ENCODE results near the gene SLC4A1AP. TPM values are rescaled to one million over a fixed set of nuclear protein-coding genes. Genes with fewer than 3 reads are reported as not detected.

Gene SLC4A1AP
- total RNA-seq, 1 donor from 2014 or later = 29.7 TPM

- Mint-ChIP-seq H3K27me3 (ENCODE audit: insufficient read depth) (no peaks in the 10 kb centered on the region), H3K4me1 (ENCODE audit: low read depth) (peaks cover 38% of the 10 kb centered on the region), H3K9me3 (no peaks in the 10 kb centered on the region), H3K36me3 (ENCODE audit: low read depth) (peaks cover 59% of the 10 kb centered on the region), H3K27ac (no peak overlapping the region), H3K4me3 (no peak overlapping the region)
- no peak for DNase-seq (ENCODE audit: low spot score)
- intact Hi-C loops (cut with micrococcal nuclease) = no loop called here
These were observed 29.4 kb upstream of the SLC4A1AP start for GRCh38 chr2:27634291-27634690.

GRCh38 chr2:27636766-27637165, 26.9 kb upstream of the SLC4A1AP start:
- intact Hi-C loops (cut with micrococcal nuclease) = loop anchor here (5.0 kb wide), 1 partner anchor 279 kb away; the partner anchor contains the start of gene GTF3C2
- peaks cover 22% of the 10 kb centered on the region for H3K4me1 Mint-ChIP-seq (ENCODE audit: low read depth)
- no peaks in the 10 kb centered on the region for H3K27me3 Mint-ChIP-seq (ENCODE audit: insufficient read depth)
- H3K36me3 Mint-ChIP-seq (ENCODE audit: low read depth) = peaks cover 60% of the 10 kb centered on the region
- H3K4me3 Mint-ChIP-seq = no peak overlapping the region
- H3K27ac Mint-ChIP-seq = no peak overlapping the region
- no peaks in the 10 kb centered on the region for H3K9me3 Mint-ChIP-seq
- no peak for DNase-seq (ENCODE audit: low spot score)

- Mint-ChIP-seq H3K27ac (peak overlapping the region; percentile 91), H3K27me3 (ENCODE audit: insufficient read depth) (no peaks in the 10 kb centered on the region), H3K9me3 (no peaks in the 10 kb centered on the region), H3K4me3 (peak overlapping the region; percentile 66), H3K36me3 (ENCODE audit: low read depth) (peaks cover 55% of the 10 kb centered on the region), H3K4me1 (ENCODE audit: low read depth) (peaks cover 19% of the 10 kb centered on the region)
- intact Hi-C loops (cut with micrococcal nuclease) = loop anchor here (1.0 to 5.0 kb wide), 5 partner anchors 9 to 281 kb away; partner anchors contain the start of genes CCDC121, GPN1, GTF3C2 and SLC4A1AP
- DNase-seq (ENCODE audit: low spot score) = no peak
These were observed 25.6 kb upstream of the SLC4A1AP start for GRCh38 chr2:27638037-27638637.

GRCh38 chr2:27638709-27639108, 25.0 kb upstream of the SLC4A1AP start:
- H3K9me3 Mint-ChIP-seq = no peaks in the 10 kb centered on the region
- H3K4me3 Mint-ChIP-seq = peak overlapping the region; percentile 66
- H3K4me1 Mint-ChIP-seq (ENCODE audit: low read depth) = peaks cover 19% of the 10 kb centered on the region
- no peaks in the 10 kb centered on the region for H3K27me3 Mint-ChIP-seq (ENCODE audit: insufficient read depth)
- H3K27ac Mint-ChIP-seq = peak overlapping the region; percentile 91
- no peak for DNase-seq (ENCODE audit: low spot score)
- H3K36me3 Mint-ChIP-seq (ENCODE audit: low read depth) = peaks cover 52% of the 10 kb centered on the region
- intact Hi-C loops (cut with micrococcal nuclease) = loop anchor here (1.0 to 5.0 kb wide), 5 partner anchors 9 to 281 kb away; partner anchors contain the start of genes CCDC121, GPN1, GTF3C2 and SLC4A1AP

GRCh38 chr2:27640722-27641245, 22.9 kb upstream of the SLC4A1AP start:
- peaks cover 19% of the 10 kb centered on the region for H3K4me1 Mint-ChIP-seq (ENCODE audit: low read depth)
- H3K27me3 Mint-ChIP-seq (ENCODE audit: insufficient read depth) = no peaks in the 10 kb centered on the region
- intact Hi-C loops (cut with micrococcal nuclease) = no loop called here
- H3K36me3 Mint-ChIP-seq (ENCODE audit: low read depth) = peaks cover 37% of the 10 kb centered on the region
- no peak overlapping the region for H3K4me3 Mint-ChIP-seq
- no peak overlapping the region for H3K27ac Mint-ChIP-seq
- no peaks in the 10 kb centered on the region for H3K9me3 Mint-ChIP-seq
- DNase-seq (ENCODE audit: low spot score) = no peak

GRCh38 chr2:27645197-27645596, 18.5 kb upstream of the SLC4A1AP start:
- Mint-ChIP-seq H3K4me3 (no peak overlapping the region), H3K4me1 (ENCODE audit: low read depth) (no peaks in the 10 kb centered on the region), H3K27me3 (ENCODE audit: insufficient read depth) (no peaks in the 10 kb centered on the region), H3K9me3 (no peaks in the 10 kb centered on the region), H3K27ac (no peak overlapping the region), H3K36me3 (ENCODE audit: low read depth) (peaks cover 35% of the 10 kb centered on the region)
- intact Hi-C loops (cut with micrococcal nuclease) = no loop called here
- DNase-seq (ENCODE audit: low spot score) = no peak

- no peaks in the 10 kb centered on the region for H3K9me3 Mint-ChIP-seq
- DNase-seq (ENCODE audit: low spot score) = no peak
- peaks cover 35% of the 10 kb centered on the region for H3K36me3 Mint-ChIP-seq (ENCODE audit: low read depth)
- no peaks in the 10 kb centered on the region for H3K27me3 Mint-ChIP-seq (ENCODE audit: insufficient read depth)
- intact Hi-C loops (cut with micrococcal nuclease) = no loop called here
- no peak overlapping the region for H3K27ac Mint-ChIP-seq
- no peaks in the 10 kb centered on the region for H3K4me1 Mint-ChIP-seq (ENCODE audit: low read depth)
- no peak overlapping the region for H3K4me3 Mint-ChIP-seq
These were observed 16.4 kb upstream of the SLC4A1AP start for GRCh38 chr2:27647289-27647688.

GRCh38 chr2:27647737-27648136, 16.0 kb upstream of the SLC4A1AP start:
- peaks cover 36% of the 10 kb centered on the region for H3K36me3 Mint-ChIP-seq (ENCODE audit: low read depth)
- H3K27me3 Mint-ChIP-seq (ENCODE audit: insufficient read depth) = no peaks in the 10 kb centered on the region
- H3K4me3 Mint-ChIP-seq = no peak overlapping the region
- H3K9me3 Mint-ChIP-seq = no peaks in the 10 kb centered on the region
- no peak for DNase-seq (ENCODE audit: low spot score)
- H3K27ac Mint-ChIP-seq = no peak overlapping the region
- no peaks in the 10 kb centered on the region for H3K4me1 Mint-ChIP-seq (ENCODE audit: low read depth)
- intact Hi-C loops (cut with micrococcal nuclease) = no loop called here

GRCh38 chr2:27651056-27651455, 12.6 kb upstream of the SLC4A1AP start:
- Mint-ChIP-seq H3K9me3 (no peaks in the 10 kb centered on the region), H3K4me1 (ENCODE audit: low read depth) (peaks cover 5% of the 10 kb centered on the region), H3K27me3 (ENCODE audit: insufficient read depth) (no peaks in the 10 kb centered on the region), H3K27ac (no peak overlapping the region), H3K4me3 (no peak overlapping the region), H3K36me3 (ENCODE audit: low read depth) (peaks cover 52% of the 10 kb centered on the region)
- intact Hi-C loops (cut with micrococcal nuclease) = no loop called here
- no peak for DNase-seq (ENCODE audit: low spot score)

- Mint-ChIP-seq H3K36me3 (ENCODE audit: low read depth) (peaks cover 51% of the 10 kb centered on the region), H3K27ac (no peak overlapping the region), H3K27me3 (ENCODE audit: insufficient read depth) (no peaks in the 10 kb centered on the region), H3K4me1 (ENCODE audit: low read depth) (peaks cover 5% of the 10 kb centered on the region), H3K9me3 (no peaks in the 10 kb centered on the region), H3K4me3 (no peak overlapping the region)
- DNase-seq (ENCODE audit: low spot score) = no peak
- intact Hi-C loops (cut with micrococcal nuclease) = no loop called here
These were observed 11.3 kb upstream of the SLC4A1AP start for GRCh38 chr2:27652341-27652740.

GRCh38 chr2:27652790-27653189, 10.9 kb upstream of the SLC4A1AP start:
- Mint-ChIP-seq H3K27ac (no peak overlapping the region), H3K4me1 (ENCODE audit: low read depth) (peaks cover 5% of the 10 kb centered on the region), H3K4me3 (no peak overlapping the region), H3K27me3 (ENCODE audit: insufficient read depth) (no peaks in the 10 kb centered on the region), H3K36me3 (ENCODE audit: low read depth) (peaks cover 47% of the 10 kb centered on the region), H3K9me3 (no peaks in the 10 kb centered on the region)
- no peak for DNase-seq (ENCODE audit: low spot score)
- intact Hi-C loops (cut with micrococcal nuclease) = no loop called here

GRCh38 chr2:27653397-27653796, 10.3 kb upstream of the SLC4A1AP start:
- no peaks in the 10 kb centered on the region for H3K27me3 Mint-ChIP-seq (ENCODE audit: insufficient read depth)
- peaks cover 43% of the 10 kb centered on the region for H3K36me3 Mint-ChIP-seq (ENCODE audit: low read depth)
- intact Hi-C loops (cut with micrococcal nuclease) = no loop called here
- no peaks in the 10 kb centered on the region for H3K9me3 Mint-ChIP-seq
- H3K4me1 Mint-ChIP-seq (ENCODE audit: low read depth) = peaks cover 5% of the 10 kb centered on the region
- no peak overlapping the region for H3K27ac Mint-ChIP-seq
- DNase-seq (ENCODE audit: low spot score) = no peak
- no peak overlapping the region for H3K4me3 Mint-ChIP-seq

GRCh38 chr2:27655155-27655951, 8.3 kb upstream of the SLC4A1AP start:
- H3K4me1 Mint-ChIP-seq (ENCODE audit: low read depth) = peaks cover 17% of the 10 kb centered on the region
- H3K27me3 Mint-ChIP-seq (ENCODE audit: insufficient read depth) = no peaks in the 10 kb centered on the region
- peaks cover 46% of the 10 kb centered on the region for H3K36me3 Mint-ChIP-seq (ENCODE audit: low read depth)
- H3K9me3 Mint-ChIP-seq = no peaks in the 10 kb centered on the region
- DNase-seq (ENCODE audit: low spot score) = no peak
- H3K4me3 Mint-ChIP-seq = no peak overlapping the region
- peak overlapping the region; percentile 19 for H3K27ac Mint-ChIP-seq
- intact Hi-C loops (cut with micrococcal nuclease) = no loop called here
